Thoracic aorta (tissue), 2 donors: ENCODE data around the gene SKAP2. TPM values are rescaled to one million over a fixed set of nuclear protein-coding genes. Genes with fewer than 3 reads are reported as not detected.

Source experiments
- ATAC-seq: fragments of 150-250 bp; one replicate; pipeline ENCODE4 v1.8.0; 2017; ENCODE audit warnings: low read depth; ENCODE audit not compliant: insufficient number of reproducible peaks, low FRiP score
- DNase-seq: peaks from one replicate; pipeline ENCODE4 v3.0.0-alpha.2; 2020; ENCODE audit warnings: low spot score
- H3K27ac ChIP-seq, 2 donors: fragments of 200-600 bp; sonication (generic); 1 replicate in 1 of 2; 2 replicates in 1 of 2; pipeline ENCODE4 v1.5.1; 2016; ENCODE audit warnings: mild to moderate bottlenecking in 2 of 2, moderate library complexity in 2 of 2
- H3K27me3 ChIP-seq: fragments of 200-600 bp; sonication (generic); replicated peaks from 2 replicates; pipeline ENCODE4 v1.6.0; 2016; ENCODE audit warnings: mild to moderate bottlenecking; ENCODE audit not compliant: insufficient read depth
- H3K36me3 ChIP-seq: fragments of 200-600 bp; sonication (generic); one replicate; pipeline ENCODE4 v1.5.1; 2016
- H3K4me1 ChIP-seq, 2 donors: fragments of 200-600 bp; sonication (generic); 1 replicate in 1 of 2; 2 replicates in 1 of 2; pipeline versions ENCODE4 v1.5.1 to v1.6.0; 2016; ENCODE audit warnings: low read depth in 2 of 2, mild to moderate bottlenecking in 1 of 2; ENCODE audit not compliant: control insufficient read depth in 1 of 2
- H3K4me3 ChIP-seq: fragments of 200-600 bp; sonication (generic); 2 replicates; pipeline ENCODE4 v1.5.1; 2016; ENCODE audit warnings: mild to moderate bottlenecking
- H3K9me3 ChIP-seq: fragments of 200-600 bp; sonication (generic); 2 replicates; pipeline ENCODE4 v1.5.1; 2016
- CTCF ChIP-seq: fragments of 200-600 bp; sonication (generic); IDR thresholded peaks from one replicate; pipeline ENCODE4 v1.5.1; 2019; ENCODE audit warnings: antibody characterized with exemption
- total RNA-seq, 2 donors: library from RNA; depleted of rRNA; stranded (reverse); fragments of >200 nt; gene quantifications; one replicate each; pipeline versions ENCODE4 v1.1.0 to v1.2.3, GENCODE V29; 2016

SKAP2 gene
- total RNA-seq, 2 donors from 2014 or later = 16.6 to 29.0 TPM

DNA sequence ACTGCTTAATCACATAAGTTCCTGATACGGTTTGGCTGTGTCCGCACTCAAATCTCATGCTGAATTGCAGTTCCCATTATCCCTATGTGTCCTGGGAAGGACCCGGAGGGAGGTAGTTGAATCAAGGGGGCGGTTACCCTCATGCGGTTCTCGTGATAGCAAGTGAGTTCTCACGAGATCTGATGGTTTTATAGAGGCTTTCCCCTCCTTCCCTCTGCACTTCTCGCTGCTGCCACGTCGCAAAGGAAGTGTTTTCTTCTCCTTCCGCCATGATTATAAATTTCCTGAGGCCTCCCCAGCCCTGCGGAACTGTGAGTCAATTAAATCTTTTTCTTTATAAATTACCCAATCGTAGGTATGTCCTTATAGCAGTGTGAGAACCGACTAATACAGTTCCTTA, 226.2 kb downstream of the SKAP2 start:
- H3K27me3 ChIP-seq = no peaks in the 10 kb centered on the region
- H3K4me3 ChIP-seq = no peak overlapping the region
- ATAC-seq (no peak), DNase-seq (no peak)
- no peaks in the 10 kb centered on the region for H3K4me1 ChIP-seq
- no peaks in the 10 kb centered on the region for H3K9me3 ChIP-seq
- no peak overlapping the region for H3K27ac ChIP-seq
- TF ChIP-seq CTCF = no peak
- no peaks in the 10 kb centered on the region for H3K36me3 ChIP-seq

DNA sequence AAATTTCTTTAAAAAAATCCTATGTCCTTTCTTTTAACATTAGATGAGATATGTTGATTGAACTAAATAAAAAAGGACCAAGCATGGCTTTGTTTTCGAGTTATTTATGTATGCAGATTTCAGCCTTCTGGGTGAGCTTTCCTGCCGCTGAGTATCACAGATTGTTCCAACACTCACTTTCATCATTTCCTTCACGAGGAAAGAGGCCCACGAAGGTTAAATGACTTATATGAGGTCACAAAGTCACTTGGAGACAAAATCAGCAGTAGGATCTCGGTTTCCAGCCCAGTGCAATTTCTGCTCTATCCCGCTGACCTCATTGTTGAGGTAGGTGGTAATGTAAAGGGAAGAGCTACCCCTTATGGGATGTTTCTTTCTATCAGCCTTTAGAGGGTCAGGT, 226.8 kb downstream of the SKAP2 start:
- Histone ChIP-seq H3K9me3 (no peaks in the 10 kb centered on the region), H3K27me3 (no peaks in the 10 kb centered on the region), H3K27ac (no peak overlapping the region), H3K36me3 (no peaks in the 10 kb centered on the region), H3K4me1 (no peaks in the 10 kb centered on the region), H3K4me3 (no peak overlapping the region)
- no peak for ATAC-seq
- TF ChIP-seq CTCF = no peak
- no peak for DNase-seq

DNA sequence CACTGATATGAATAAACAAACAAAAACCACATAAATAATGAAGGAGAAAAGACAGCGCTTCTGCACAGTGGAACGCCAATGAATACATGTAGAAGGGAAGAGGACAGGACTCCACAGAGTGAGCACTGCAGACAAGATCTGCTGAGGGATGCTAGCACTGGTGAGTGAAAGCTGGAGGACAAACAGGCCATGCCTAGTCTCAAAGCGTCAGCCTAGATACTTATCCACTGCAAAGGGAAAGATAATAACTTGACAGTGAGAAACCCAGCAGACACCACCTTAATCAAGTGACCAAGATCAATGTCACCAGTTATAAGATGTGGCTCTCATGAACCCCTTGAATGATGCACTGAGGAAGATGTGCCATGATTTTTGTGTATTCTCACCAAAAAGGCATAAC, 227.6 kb downstream of the SKAP2 start:
- TF ChIP-seq CTCF = no peak
- Histone ChIP-seq H3K9me3 (no peaks in the 10 kb centered on the region), H3K27ac (no peak overlapping the region), H3K36me3 (no peaks in the 10 kb centered on the region), H3K4me1 (no peaks in the 10 kb centered on the region), H3K27me3 (no peaks in the 10 kb centered on the region), H3K4me3 (no peak overlapping the region)
- ATAC-seq (no peak), DNase-seq (no peak)

- Histone ChIP-seq H3K9me3 (no peaks in the 10 kb centered on the region), H3K4me1 (no peaks in the 10 kb centered on the region), H3K27ac (no peak overlapping the region), H3K36me3 (no peaks in the 10 kb centered on the region), H3K27me3 (no peaks in the 10 kb centered on the region), H3K4me3 (no peak overlapping the region)
- DNase-seq (no peak), ATAC-seq (no peak)
- no peak for TF ChIP-seq CTCF
Observed at GRCh38 chr7:26633557-26633956, 230.8 kb downstream of the SKAP2 start.

DNA sequence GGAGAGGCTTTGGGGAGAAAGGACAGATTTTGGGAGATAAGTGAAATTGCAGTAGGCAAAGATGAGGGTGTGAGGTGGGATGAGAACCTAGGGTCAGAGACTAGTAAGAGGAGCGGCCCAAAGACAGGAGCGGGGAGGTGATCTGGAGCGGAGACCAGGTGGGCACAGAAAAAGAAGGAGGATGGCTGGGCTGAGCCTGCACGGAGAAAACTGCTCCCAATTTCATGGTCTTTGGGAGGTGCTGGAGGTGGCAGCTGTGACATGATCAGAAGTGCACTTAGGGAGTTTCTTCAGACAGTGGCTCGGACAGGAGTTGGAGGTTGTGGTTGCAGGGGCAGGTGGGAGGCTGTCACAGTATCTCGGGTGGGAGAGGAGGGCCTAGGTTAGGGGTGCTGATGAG, 232.8 kb downstream of the SKAP2 start:
- no peak overlapping the region for H3K27ac ChIP-seq
- DNase-seq = no peak
- no peak for TF ChIP-seq CTCF

More for the DNA sequence above, 232.8 kb downstream of the SKAP2 start:
- no peak for ATAC-seq
- Histone ChIP-seq H3K36me3 (no peaks in the 10 kb centered on the region), H3K9me3 (no peaks in the 10 kb centered on the region), H3K4me3 (no peak overlapping the region), H3K4me1 (no peaks in the 10 kb centered on the region), H3K27me3 (no peaks in the 10 kb centered on the region)
